Panc1 (cell line): ENCODE data around the gene PGLYRP3. TPM values are rescaled to one million over a fixed set of nuclear protein-coding genes. Genes with fewer than 3 reads are reported as not detected.

Source experiments
- ATAC-seq: fragments of 200-7000 bp; cut with Tn5 transposase; 2 replicates; pipeline ENCODE4 v1.9.1; 2020; ENCODE audit warnings: mild to moderate bottlenecking, moderate library complexity
- BruUV-seq: library from RNA; stranded (reverse); fragments of 400-500 nt; replicated peaks from 2 replicates; lab custom pipeline; 2021; lab: Mats Ljungman, UMichigan
- CTCF ChIA-PET: fragments of 300-600 bp; sonication (Branson Sonifier 250); formaldehyde crosslinking; loops from one replicate; lab custom pipeline; 2022; ENCODE audit warnings: antibody characterized with exemption; lab: Charles Lee
- POLR2A ChIA-PET: fragments of 300-600 bp; sonication (Branson Sonifier 250); formaldehyde crosslinking; loops from one replicate; lab custom pipeline; 2022; ENCODE audit warnings: antibody characterized with exemption; lab: Charles Lee
- DNase-seq: peaks from one replicate; pipeline ENCODE4 v3.0.0-alpha.2; 2010; ENCODE audit warnings: low read depth, low spot score
- H3K27ac ChIP-seq: 2 replicates; pipeline ENCODE4 v1.5.1; 2011; ENCODE audit warnings: mild to moderate bottlenecking, low read length, inconsistent platforms
- H3K27me3 ChIP-seq: fragments of 200-500 bp; sonication (Bioruptor generic); 2 replicates; pipeline ENCODE4 v1.6.0; 2014; ENCODE audit warnings: low read length, inconsistent platforms; ENCODE audit not compliant: control insufficient read depth, insufficient read depth
- H3K36me3 ChIP-seq: fragments of 200-500 bp; sonication (Bioruptor generic); 2 replicates; pipeline ENCODE4 v1.5.1; 2014; ENCODE audit warnings: inconsistent platforms, mild to moderate bottlenecking, low read length, moderate library complexity; ENCODE audit not compliant: control insufficient read depth, insufficient read depth
- H3K4me1 ChIP-seq: 2 replicates; pipeline ENCODE4 v1.5.1; 2011; ENCODE audit warnings: inconsistent platforms, mild to moderate bottlenecking, low read length, moderate library complexity; ENCODE audit not compliant: control insufficient read depth, insufficient read depth
- H3K4me3 ChIP-seq, 2 experiments: 2 replicates each; pipeline ENCODE4 v1.5.1; 2011 to 2012; ENCODE audit warnings: low read depth in 2 of 2, low read length in 2 of 2, mild to moderate bottlenecking in 2 of 2, inconsistent platforms in 1 of 2, moderate library complexity in 1 of 2
- H3K9me3 ChIP-seq: fragments of 200-500 bp; sonication (Bioruptor generic); 2 replicates; pipeline ENCODE4 v1.5.1; 2014; ENCODE audit warnings: low read depth, mild to moderate bottlenecking, inconsistent platforms, low read length, moderate library complexity; ENCODE audit not compliant: control insufficient read depth, insufficient read depth
- CTCF ChIP-seq: fragments of 450-650 bp; IDR thresholded peaks from 2 replicates; pipeline ENCODE4 v1.5.1; 2017; ENCODE audit warnings: mild to moderate bottlenecking
- POLR2AphosphoS5 ChIP-seq: IDR thresholded peaks from 2 replicates; pipeline ENCODE4 v1.6.1; 2012; ENCODE audit warnings: mild to moderate bottlenecking, low read depth, low read length, moderate library complexity
- REST ChIP-seq, 2 experiments: IDR thresholded peaks; 2 replicates each; pipeline ENCODE4 v1.6.1; 2011 to 2012; ENCODE audit warnings: low read depth in 2 of 2, control low read depth in 1 of 2, low read length in 1 of 2, mild to moderate bottlenecking in 1 of 2, moderate library complexity in 1 of 2; ENCODE audit not compliant: insufficient read depth in 1 of 2
- SIN3A ChIP-seq: IDR thresholded peaks from 2 replicates; pipeline ENCODE4 v1.6.1; 2012; ENCODE audit warnings: low read depth, mild to moderate bottlenecking, low read length, moderate library complexity, borderline replicate concordance; ENCODE audit not compliant: insufficient read depth
- TCF7L2 ChIP-seq: IDR thresholded peaks from 2 replicates; pipeline ENCODE4 v1.6.1; 2011; ENCODE audit warnings: mild to moderate bottlenecking, low read depth, low read length, inconsistent platforms
- in situ Hi-C: cut with HindIII; loops from 2 replicates; pipeline ENCODE4 v1.10.0; 2016; ENCODE audit warnings: low sequenced_read_pairs, low pct_unique_long_range_greater_than_20kb
- intact Hi-C: fragments of 100-400 bp; cut with micrococcal nuclease; formaldehyde crosslinking; loops from one replicate; pipeline ENCODE4 v1.10.0; 2022; ENCODE audit not compliant: unreplicated experiment
- total RNA-seq: library from RNA; stranded (reverse); gene quantifications from one replicate; pipeline ENCODE4 v1.2.1, GENCODE V29; 2021; ENCODE audit not compliant: unreplicated experiment

PGLYRP3 gene
- total RNA-seq, 1 experiment from 2014 or later = not detected

GRCh38 chr1:153271711-153272110 lies 41.0 kb downstream of the PGLYRP3 start:
- Histone ChIP-seq H3K27me3 (peaks cover 5% of the 10 kb centered on the region; the same call in 1 of the 2 replicates), H3K9me3 (no peaks in the 10 kb centered on the region), H3K4me1 (no peaks in the 10 kb centered on the region), H3K36me3 (no peaks in the 10 kb centered on the region), H3K4me3 (no peak overlapping the region), H3K27ac (no peak overlapping the region)
- no peak for TF ChIP-seq REST (IDR thresholded peaks at IDR 0.05; ENCODE audit: insufficient read depth in 1 of 2, low read depth in 2 of 2, low read length in 1 of 2)
- TF ChIP-seq TCF7L2 = no peak
- no peak for TF ChIP-seq POLR2AphosphoS5
- TF ChIP-seq SIN3A = no peak
- TF ChIP-seq CTCF = no peak
- ChIA-PET CTCF (no interaction called here), POLR2A (no interaction called here)
- in situ Hi-C loops (no loop called here), intact Hi-C loops (no loop called here)
- no TSS peak for BruUV-seq
- ATAC-seq = no peak
- DNase-seq = no peak

- peaks cover 40% of the 10 kb centered on the region for H3K27me3 ChIP-seq
- no peak overlapping the region for H3K27ac ChIP-seq
- H3K4me1 ChIP-seq = 0 out of 2 replicates have a peak, but pooled peaks cover 2% of the 10 kb centered on the region
- ATAC-seq = no peak
- no TSS peak for BruUV-seq
- TF ChIP-seq CTCF (no peak), SIN3A (no peak), REST (IDR thresholded peaks at IDR 0.05; ENCODE audit: insufficient read depth in 1 of 2, low read depth in 2 of 2, low read length in 1 of 2) (no peak), POLR2AphosphoS5 (no peak), TCF7L2 (no peak)
- no peaks in the 10 kb centered on the region for H3K36me3 ChIP-seq
- no peak overlapping the region for H3K4me3 ChIP-seq
- no peak for DNase-seq
- in situ Hi-C loops (no loop called here), intact Hi-C loops (no loop called here)
- ChIA-PET POLR2A (no interaction called here), CTCF (no interaction called here)
- no peaks in the 10 kb centered on the region for H3K9me3 ChIP-seq
Measured at GRCh38 chr1:153265457-153265856, 47.3 kb downstream of the PGLYRP3 start.
